H1 (cell line): Measurements from ENCODE around the gene DFFB.

Source experiments
- CHD1 ChIP-seq: IDR thresholded peaks from 2 replicates; pipeline ENCODE4 v1.6.1; 2012; ENCODE audit warnings: low read depth, low read length, improper control_type of control experiment
- CHD2 ChIP-seq: IDR thresholded peaks from 2 replicates; pipeline ENCODE4 v1.6.1; 2012; ENCODE audit warnings: low read length, improper control_type of control experiment
- CTCF ChIP-seq, 3 experiments: IDR thresholded peaks; 1 replicate in 2 of 3; 2 replicates in 1 of 3; pipeline versions ENCODE4 v1.5.1 to v1.6.1; 2011; ENCODE audit warnings: low read length in 3 of 3, mild to moderate bottlenecking in 3 of 3, inconsistent platforms in 2 of 3, low read depth in 1 of 3, moderate library complexity in 1 of 3; ENCODE audit not compliant: insufficient read depth in 1 of 3; ENCODE audit errors: control extremely low read depth in 1 of 3
- HDAC2 ChIP-seq, 2 experiments: fragments of 300-600 bp in 1 of 2; sonication (generic) in 1 of 2; IDR thresholded peaks; 2 replicates each; pipeline ENCODE4 v1.6.1; 2011 to 2012; ENCODE audit warnings: low read depth in 2 of 2, low read length in 2 of 2, mild to moderate bottlenecking in 2 of 2, moderate library complexity in 2 of 2, borderline replicate concordance in 1 of 2, inconsistent platforms in 1 of 2
- RAD21 ChIP-seq, 2 experiments: IDR thresholded peaks in 1 of 2; conservative IDR thresholded peaks in 1 of 2; 2 replicates each; pipeline ENCODE4 v1.6.1; 2011; ENCODE audit warnings: low read depth in 2 of 2, low read length in 2 of 2, improper control_type of control experiment in 1 of 2, inconsistent platforms in 1 of 2, mild to moderate bottlenecking in 1 of 2, moderate library complexity in 1 of 2
- YY1 ChIP-seq: IDR thresholded peaks from 2 replicates; pipeline ENCODE4 v1.6.1; 2011; ENCODE audit warnings: low read depth, mild to moderate bottlenecking, low read length
- ZNF274 ChIP-seq: IDR thresholded peaks from 2 replicates; pipeline ENCODE4 v1.7.0; 2012; ENCODE audit warnings: low read length, borderline replicate concordance; ENCODE audit errors: extremely low read depth

- TF ChIP-seq YY1: no peak
- no peak for TF ChIP-seq RAD21 (IDR thresholded peaks at IDR 0.05 in 1 of 2, conservative IDR thresholded peaks at IDR 0.05 in 1 of 2; ENCODE audit: low read depth in 2 of 2, low read length in 2 of 2)
- TF ChIP-seq CTCF (IDR thresholded peaks at IDR 0.05; ENCODE audit: control extremely low read depth in 1 of 3, insufficient read depth in 1 of 3, low read depth in 1 of 3, low read length in 3 of 3): no peak
- TF ChIP-seq ZNF274: no peak
- TF ChIP-seq CHD1: no peak
- TF ChIP-seq HDAC2 (IDR thresholded peaks at IDR 0.05; ENCODE audit: borderline replicate concordance in 1 of 2, low read depth in 2 of 2, low read length in 2 of 2): no peak
- no peak for TF ChIP-seq CHD2
Measured at GRCh38 chr1:3914911-3915310, 57.6 kb downstream of the DFFB start.
